ENCODE measurements around the gene TWF2. TPM values are rescaled to one million over a fixed set of nuclear protein-coding genes. Genes with fewer than 3 reads are reported as not detected.

TWF2 gene
- total and polyA plus RNA-seq, 9 donors = 22.0 to 36.6 (median 29.2) TPM

- Histone ChIP-seq H3K36me3 (ENCODE audit: control insufficient read depth, insufficient read depth, low read length) (peaks cover 6% of the 10 kb centered on the region), H3K27me3 (ENCODE audit: control insufficient read depth, insufficient read depth, low read length) (peaks cover 2% of the 10 kb centered on the region), H3K27ac (ENCODE audit: low read length) (no peak overlapping the region), H3K4me3 (ENCODE audit: low read length) (no peak overlapping the region), H3K9me3 (replicated peaks; ENCODE audit: control insufficient read depth, low read depth, low read length) (no peaks in the 10 kb centered on the region), H3K4me1 (ENCODE audit: control insufficient read depth, insufficient read depth, low read length) (peaks cover 54% of the 10 kb centered on the region)
- no CpG with 5 or more reads among the region's 1 CpG for WGBS (ENCODE audit: insufficient coverage)
- no peak for DNase-seq
These were observed 1.3 kb upstream of the TWF2 start for GRCh38 chr3:52240059-52240885.

GRCh38 chr3:52238193-52238760 is 681 bp downstream of the TWF2 start:
- WGBS (ENCODE audit: insufficient coverage) = 3% methylated on average over 6 of the region's 11 CpGs
- Histone ChIP-seq H3K36me3 (ENCODE audit: control insufficient read depth, insufficient read depth, low read length) (peaks cover 20% of the 10 kb centered on the region), H3K9me3 (replicated peaks; ENCODE audit: control insufficient read depth, low read depth, low read length) (no peaks in the 10 kb centered on the region), H3K4me1 (ENCODE audit: control insufficient read depth, insufficient read depth, low read length) (peaks cover 54% of the 10 kb centered on the region), H3K4me3 (ENCODE audit: low read length) (peak overlapping the region; percentile 96), H3K27ac (ENCODE audit: low read length) (peak overlapping the region; percentile 76), H3K27me3 (ENCODE audit: control insufficient read depth, insufficient read depth, low read length) (no peaks in the 10 kb centered on the region)
- DNase-seq = no peak

- Histone ChIP-seq H3K36me3 (ENCODE audit: control insufficient read depth, insufficient read depth, low read length) (peaks cover 20% of the 10 kb centered on the region), H3K27me3 (ENCODE audit: control insufficient read depth, insufficient read depth, low read length) (no peaks in the 10 kb centered on the region), H3K4me3 (ENCODE audit: low read length) (peak overlapping the region; percentile 96), H3K4me1 (ENCODE audit: control insufficient read depth, insufficient read depth, low read length) (peaks cover 54% of the 10 kb centered on the region), H3K9me3 (replicated peaks; ENCODE audit: control insufficient read depth, low read depth, low read length) (no peaks in the 10 kb centered on the region), H3K27ac (ENCODE audit: low read length) (peak overlapping the region; percentile 76)
- DNase-seq = peak; percentile 85
- WGBS (ENCODE audit: insufficient coverage) = 22% methylated on average over 3 of the region's 8 CpGs
These were observed 1.2 kb downstream of the TWF2 start for GRCh38 chr3:52237657-52238172.

- Histone ChIP-seq H3K4me3 (ENCODE audit: low read length) (peak overlapping the region; percentile 3), H3K36me3 (ENCODE audit: control insufficient read depth, insufficient read depth, low read length) (peaks cover 25% of the 10 kb centered on the region), H3K27ac (ENCODE audit: low read length) (peak overlapping the region; percentile 76), H3K9me3 (replicated peaks; ENCODE audit: control insufficient read depth, low read depth, low read length) (no peaks in the 10 kb centered on the region), H3K4me1 (ENCODE audit: control insufficient read depth, insufficient read depth, low read length) (peaks cover 54% of the 10 kb centered on the region), H3K27me3 (ENCODE audit: control insufficient read depth, insufficient read depth, low read length) (no peaks in the 10 kb centered on the region)
- WGBS (ENCODE audit: insufficient coverage) = 66% methylated on average over 5 of the region's 6 CpGs
- DNase-seq = no peak
These were observed 1.8 kb downstream of the TWF2 start for GRCh38 chr3:52237006-52237656.

GRCh38 chr3:52236424-52236886 is 2.5 kb downstream of the TWF2 start:
- H3K9me3 ChIP-seq (replicated peaks; ENCODE audit: control insufficient read depth, low read depth, low read length) = no peaks in the 10 kb centered on the region
- peaks cover 54% of the 10 kb centered on the region for H3K4me1 ChIP-seq (ENCODE audit: control insufficient read depth, insufficient read depth, low read length)
- H3K36me3 ChIP-seq (ENCODE audit: control insufficient read depth, insufficient read depth, low read length) = peaks cover 31% of the 10 kb centered on the region
- H3K27ac ChIP-seq (ENCODE audit: low read length) = no peak overlapping the region
- WGBS (ENCODE audit: insufficient coverage) = 82% methylated on average over 4 of the region's 5 CpGs
- DNase-seq = no peak
- no peak overlapping the region for H3K4me3 ChIP-seq (ENCODE audit: low read length)
- H3K27me3 ChIP-seq (ENCODE audit: control insufficient read depth, insufficient read depth, low read length) = no peaks in the 10 kb centered on the region

GRCh38 chr3:52234516-52235447 is 4.2 kb downstream of the TWF2 start:
- Histone ChIP-seq H3K4me1 (ENCODE audit: control insufficient read depth, insufficient read depth, low read length) (peaks cover 48% of the 10 kb centered on the region), H3K27me3 (ENCODE audit: control insufficient read depth, insufficient read depth, low read length) (no peaks in the 10 kb centered on the region), H3K4me3 (ENCODE audit: low read length) (no peak overlapping the region), H3K27ac (ENCODE audit: low read length) (no peak overlapping the region), H3K9me3 (replicated peaks; ENCODE audit: control insufficient read depth, low read depth, low read length) (no peaks in the 10 kb centered on the region), H3K36me3 (ENCODE audit: control insufficient read depth, insufficient read depth, low read length) (peaks cover 47% of the 10 kb centered on the region)
- 72% methylated on average over 9 of the region's 15 CpGs for WGBS (ENCODE audit: insufficient coverage)
- DNase-seq = no peak

GRCh38 chr3:52233968-52234367 is 5.0 kb downstream of the TWF2 start:
- no peak for DNase-seq
- no peaks in the 10 kb centered on the region for H3K9me3 ChIP-seq (replicated peaks; ENCODE audit: control insufficient read depth, low read depth, low read length)
- no CpG with 5 or more reads among the region's 3 CpGs for WGBS (ENCODE audit: insufficient coverage)
- H3K27me3 ChIP-seq (ENCODE audit: control insufficient read depth, insufficient read depth, low read length) = no peaks in the 10 kb centered on the region
- no peak overlapping the region for H3K4me3 ChIP-seq (ENCODE audit: low read length)
- H3K36me3 ChIP-seq (ENCODE audit: control insufficient read depth, insufficient read depth, low read length) = peaks cover 56% of the 10 kb centered on the region
- no peak overlapping the region for H3K27ac ChIP-seq (ENCODE audit: low read length)
- H3K4me1 ChIP-seq (ENCODE audit: control insufficient read depth, insufficient read depth, low read length) = peaks cover 43% of the 10 kb centered on the region

- Histone ChIP-seq H3K27ac (ENCODE audit: low read length) (no peak overlapping the region), H3K9me3 (replicated peaks; ENCODE audit: control insufficient read depth, low read depth, low read length) (no peaks in the 10 kb centered on the region), H3K27me3 (ENCODE audit: control insufficient read depth, insufficient read depth, low read length) (no peaks in the 10 kb centered on the region), H3K4me3 (ENCODE audit: low read length) (no peak overlapping the region), H3K36me3 (ENCODE audit: control insufficient read depth, insufficient read depth, low read length) (peaks cover 62% of the 10 kb centered on the region), H3K4me1 (ENCODE audit: control insufficient read depth, insufficient read depth, low read length) (peaks cover 38% of the 10 kb centered on the region)
- no peak for DNase-seq
- whole genome bisulfite sequencing (ENCODE audit: insufficient coverage) = 93% methylated on average over 3 of the region's 5 CpGs
These were observed 5.8 kb downstream of the TWF2 start for GRCh38 chr3:52233108-52233591.

GRCh38 chr3:52232279-52233107 is 6.5 kb downstream of the TWF2 start:
- H3K4me1 ChIP-seq (ENCODE audit: control insufficient read depth, insufficient read depth, low read length) = peaks cover 31% of the 10 kb centered on the region
- no peaks in the 10 kb centered on the region for H3K27me3 ChIP-seq (ENCODE audit: control insufficient read depth, insufficient read depth, low read length)
- H3K27ac ChIP-seq (ENCODE audit: low read length) = no peak overlapping the region
- H3K9me3 ChIP-seq (replicated peaks; ENCODE audit: control insufficient read depth, low read depth, low read length) = no peaks in the 10 kb centered on the region
- WGBS (ENCODE audit: insufficient coverage) = 77% methylated on average over 25 of the region's 28 CpGs
- H3K36me3 ChIP-seq (ENCODE audit: control insufficient read depth, insufficient read depth, low read length) = peaks cover 65% of the 10 kb centered on the region
- no peak overlapping the region for H3K4me3 ChIP-seq (ENCODE audit: low read length)
- DNase-seq = no peak
